Colonic mucosa (tissue), 4 donors: ENCODE results near the gene DENND1A. TPM values are rescaled to one million over a fixed set of nuclear protein-coding genes. Genes with fewer than 3 reads are reported as not detected.

Experiments used
- DNase-seq: peaks from one replicate; pipeline ENCODE4 v3.0.0-alpha.2; 2020
- H3K27ac ChIP-seq: fragments of 200-600 bp; one replicate; pipeline ENCODE4 v1.8.0; 2021
- H3K27me3 ChIP-seq: fragments of 200-600 bp; one replicate; pipeline ENCODE4 v1.8.0; 2021
- H3K36me3 ChIP-seq: fragments of 200-600 bp; one replicate; pipeline ENCODE4 v1.8.0; 2021
- H3K4me1 ChIP-seq: fragments of 200-600 bp; one replicate; pipeline ENCODE4 v1.8.0; 2021; ENCODE audit warnings: mild to moderate bottlenecking
- H3K4me3 ChIP-seq: fragments of 200-600 bp; one replicate; pipeline ENCODE4 v1.8.0; 2021
- H3K9ac ChIP-seq, 2 donors: one replicate each; pipeline ENCODE4 v1.7.0; 2013; ENCODE audit warnings: control low read depth in 2 of 2, low read depth in 2 of 2, low read length in 2 of 2
- H3K9me3 ChIP-seq: fragments of 200-600 bp; one replicate; pipeline ENCODE4 v1.8.0; 2021
- CTCF ChIP-seq: fragments of 200-600 bp; IDR thresholded peaks from one replicate; pipeline ENCODE4 v1.8.0; 2022; ENCODE audit warnings: antibody characterized with exemption, mild to moderate bottlenecking
- intact Hi-C: fragments of 100-400 bp; cut with DNase I; formaldehyde crosslinking; loops from one replicate; pipeline ENCODE4 v1.14.1; 2022
- total RNA-seq, 2 donors: library from RNA; stranded (reverse); fragmentation: NEBNext Ultra II Directional in 1 of 2; extraction: Animal tissue kit (Norgen Biotek cat#: 25700) in 1 of 2; gene quantifications; one replicate each; pipeline ENCODE4 v1.2.1, GENCODE V29; 2021
- donor health status: healthy.
- donor health status: DM: no; HTN: no; CAD: no.
- donor health status: DM: no; HTN: no; CAD: no.

The DENND1A gene
- total RNA-seq, 2 donors from 2014 or later, result 34.3 to 39.9 TPM

- Histone ChIP-seq H3K9ac (peak overlapping the region; percentile 8 to 76), H3K27ac (peak overlapping the region; percentile 9), H3K36me3 (no peaks in the 10 kb centered on the region), H3K9me3 (no peaks in the 10 kb centered on the region), H3K4me3 (no peak overlapping the region), H3K27me3 (no peaks in the 10 kb centered on the region), H3K4me1 (peaks cover 22% of the 10 kb centered on the region)
- DNase-seq, result peak; percentile 51
- no peak for TF ChIP-seq CTCF
- intact Hi-C loops, result no loop called here
Observed at GRCh38 chr9:123378025-123378424, 551.9 kb downstream of the DENND1A start.

DNA sequence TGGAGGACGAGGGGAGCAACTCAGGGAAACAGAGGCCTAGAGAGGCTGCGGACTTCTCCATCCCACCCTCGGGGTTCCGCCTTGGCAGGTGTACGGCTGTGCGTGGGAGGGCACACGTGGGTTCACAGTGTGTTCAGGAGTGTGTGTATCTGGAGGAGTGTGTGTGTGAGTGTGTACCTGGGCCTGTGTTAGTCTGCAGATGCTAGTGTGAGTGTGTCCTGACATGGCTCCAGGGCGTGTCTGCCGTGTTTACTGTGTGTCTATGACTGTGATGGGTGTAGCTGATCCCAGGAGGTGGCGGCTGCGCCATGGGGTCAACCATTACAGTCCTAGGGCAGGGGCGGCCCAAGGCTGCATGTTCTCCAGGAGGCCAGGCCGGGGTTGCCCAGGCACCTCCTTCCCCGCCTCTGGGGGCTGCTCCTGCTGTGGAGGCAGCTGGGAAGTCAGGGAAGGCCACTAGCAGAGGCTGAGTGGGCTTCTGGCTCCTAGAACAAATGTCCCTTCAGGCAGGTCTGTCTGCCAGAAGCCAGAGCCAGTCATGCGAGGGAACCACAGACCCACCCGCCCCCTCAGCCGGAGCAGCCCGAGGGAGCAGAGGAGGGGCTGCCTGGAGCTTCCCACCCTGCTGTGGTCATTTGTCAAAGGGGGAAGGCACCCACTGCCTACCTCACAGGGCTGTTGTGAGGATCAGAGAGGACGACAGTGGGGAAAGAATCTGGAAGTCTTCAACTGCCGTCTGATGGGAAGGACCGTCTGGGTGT, 552.5 kb downstream of the DENND1A start:
- peak; percentile 86 for DNase-seq
- intact Hi-C loops, result no loop called here
- peak overlapping the region in 1 of 2 donors; percentile 76 for H3K9ac ChIP-seq
- TF ChIP-seq CTCF, result no peak
- H3K4me1 ChIP-seq, result peaks cover 22% of the 10 kb centered on the region
- H3K4me3 ChIP-seq, result no peak overlapping the region
- H3K27me3 ChIP-seq, result no peaks in the 10 kb centered on the region
- H3K36me3 ChIP-seq, result no peaks in the 10 kb centered on the region
- no peaks in the 10 kb centered on the region for H3K9me3 ChIP-seq
- peak overlapping the region; percentile 73 for H3K27ac ChIP-seq

- no peaks in the 10 kb centered on the region for H3K9me3 ChIP-seq
- H3K27me3 ChIP-seq, result no peaks in the 10 kb centered on the region
- TF ChIP-seq CTCF, result no peak
- peaks cover 22% of the 10 kb centered on the region for H3K4me1 ChIP-seq
- intact Hi-C loops, result no loop called here
- no peak overlapping the region for H3K4me3 ChIP-seq
- DNase-seq, result peak; percentile 36
- peak overlapping the region; percentile 73 for H3K27ac ChIP-seq
- no peaks in the 10 kb centered on the region for H3K36me3 ChIP-seq
- H3K9ac ChIP-seq, result peak overlapping the region in 1 of 2 donors; percentile 76
Observed at GRCh38 chr9:123376218-123377071, 553.5 kb downstream of the DENND1A start.

DNA sequence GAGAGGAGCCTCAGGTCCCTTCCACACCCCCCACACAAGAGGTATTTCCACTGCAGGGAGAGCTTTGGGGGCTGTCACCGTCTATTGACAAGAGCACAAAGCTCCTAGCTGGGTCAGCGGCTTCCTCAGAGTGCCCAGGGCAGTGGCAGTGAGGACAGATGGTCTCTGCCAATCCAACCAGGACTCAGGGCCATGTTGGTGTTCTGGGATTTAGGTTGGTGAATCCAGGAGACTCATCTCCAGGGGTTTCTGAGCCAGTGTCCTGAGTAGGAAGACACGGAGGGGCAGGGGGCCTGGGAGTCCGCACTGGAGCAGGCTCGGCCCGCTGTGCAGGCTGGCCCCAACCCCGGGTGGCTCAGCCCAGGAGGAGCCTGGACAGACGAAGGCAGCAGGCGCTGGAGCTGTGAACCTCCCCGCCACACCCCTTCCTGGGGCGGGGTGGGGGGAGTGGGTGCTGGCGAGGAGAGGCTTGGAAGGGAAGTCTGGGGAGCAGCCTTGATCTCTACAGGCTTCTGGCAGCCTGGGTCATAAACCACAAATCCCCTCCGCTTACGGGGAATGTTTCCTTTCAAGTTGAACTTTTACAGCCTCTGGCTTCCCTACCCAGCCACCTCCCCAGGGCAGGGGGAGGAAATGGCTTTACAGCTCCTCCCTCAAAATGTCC, 554.3 kb downstream of the DENND1A start:
- Histone ChIP-seq H3K4me3 (no peak overlapping the region), H3K27me3 (no peaks in the 10 kb centered on the region), H3K36me3 (no peaks in the 10 kb centered on the region), H3K4me1 (peaks cover 22% of the 10 kb centered on the region), H3K9me3 (no peaks in the 10 kb centered on the region), H3K27ac (peak overlapping the region; percentile 73), H3K9ac (peak overlapping the region in 1 of 2 donors; percentile 76)
- no peak for TF ChIP-seq CTCF
- intact Hi-C loops, result no loop called here
- DNase-seq, result peak; percentile 90

GRCh38 chr9:123373946-123374345, 556.0 kb downstream of the DENND1A start:
- intact Hi-C loops, result no loop called here
- Histone ChIP-seq H3K9me3 (no peaks in the 10 kb centered on the region), H3K27me3 (no peaks in the 10 kb centered on the region)

More at GRCh38 chr9:123373946-123374345, 556.0 kb downstream of the DENND1A start:
- H3K27ac ChIP-seq, result no peak overlapping the region
- no peak for DNase-seq
- peaks cover 22% of the 10 kb centered on the region for H3K4me1 ChIP-seq
- H3K9ac ChIP-seq, result peak overlapping the region in 1 of 2 donors; percentile 76
- TF ChIP-seq CTCF, result no peak
- H3K36me3 ChIP-seq, result no peaks in the 10 kb centered on the region
- H3K4me3 ChIP-seq, result no peak overlapping the region
